ENCODE data around the gene PSMB8. TPM values are rescaled to one million over a fixed set of nuclear protein-coding genes. Genes with fewer than 3 reads are reported as not detected.

The PSMB8 gene
- polyA plus RNA-seq, 3 donors: 19.7 to 22.3 (median 20.4) TPM

DNA sequence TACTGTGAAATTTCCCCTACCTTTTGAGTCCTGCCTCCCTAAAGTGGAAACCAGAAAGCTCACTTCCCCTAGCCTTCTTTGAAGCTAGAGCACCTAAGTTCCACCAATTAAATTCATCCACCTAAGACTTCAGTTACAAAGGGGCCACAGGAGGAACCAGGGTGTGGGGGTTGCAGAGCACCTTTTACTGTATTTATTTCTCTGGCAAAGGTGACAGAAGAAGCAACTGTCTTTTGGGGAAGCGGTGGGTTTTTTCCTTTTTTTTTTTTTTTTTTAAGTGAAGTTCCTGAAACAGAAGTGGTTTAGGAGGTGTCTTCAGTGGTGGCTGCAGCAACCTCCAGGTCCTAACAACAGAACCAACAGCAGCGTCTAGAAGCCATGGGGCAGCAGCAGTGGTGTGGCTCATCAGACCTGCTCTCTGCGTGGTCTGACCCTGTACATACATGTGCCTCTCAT lies 23.2 kb upstream of the PSMB8 start:
- DNase-seq (ENCODE audit: extremely low read depth in 1 of 11, low read depth in 9 of 11, low spot score in 4 of 11): no peak

GRCh38 chr6:32865724-32866443 lies 22.0 kb upstream of the PSMB8 start:
- DNase-seq (ENCODE audit: extremely low read depth in 1 of 11, low read depth in 9 of 11, low spot score in 4 of 11): no peak

DNA sequence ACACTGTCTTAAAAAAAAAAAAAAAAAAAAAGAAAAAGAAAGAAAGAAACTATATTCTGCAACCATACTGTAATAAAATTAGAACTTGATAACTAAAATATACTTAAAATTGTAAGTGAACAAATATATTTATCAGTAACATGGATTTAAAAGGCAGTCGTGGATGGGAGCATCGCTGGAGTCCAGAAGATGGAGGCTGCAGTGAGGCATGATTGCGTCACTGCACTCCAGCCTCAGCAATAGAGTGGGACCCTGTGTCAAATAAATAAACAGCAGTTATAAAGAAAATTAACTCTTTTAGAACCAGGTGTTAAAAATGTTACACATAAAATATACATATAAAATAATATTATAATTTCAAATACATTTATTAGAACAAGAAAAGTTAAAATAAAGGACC lies 18.9 kb upstream of the PSMB8 start:
- no peak for DNase-seq (ENCODE audit: extremely low read depth in 1 of 11, low read depth in 9 of 11, low spot score in 4 of 11)

GRCh38 chr6:32860674-32861073 lies 16.8 kb upstream of the PSMB8 start:
- no peak for DNase-seq (ENCODE audit: extremely low read depth in 1 of 11, low read depth in 9 of 11, low spot score in 4 of 11)

DNA sequence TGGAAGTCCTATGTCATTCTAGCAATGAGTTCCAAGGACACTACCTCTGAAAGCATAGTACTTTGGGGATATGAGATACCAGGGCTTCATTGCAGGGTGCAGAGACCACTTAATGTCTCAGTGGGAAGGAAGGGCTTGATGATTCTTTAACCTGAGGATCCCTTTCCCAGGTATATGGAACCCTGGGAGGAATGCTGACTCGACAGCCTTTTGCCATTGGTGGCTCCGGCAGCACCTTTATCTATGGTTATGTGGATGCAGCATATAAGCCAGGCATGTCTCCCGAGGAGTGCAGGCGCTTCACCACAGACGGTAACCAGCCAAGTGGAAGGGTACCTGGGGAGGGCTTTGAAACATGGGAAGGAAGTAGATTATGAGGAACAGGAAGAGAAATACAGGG lies 14.3 kb upstream of the PSMB8 start:
- no peak for DNase-seq (ENCODE audit: extremely low read depth in 1 of 11, low read depth in 9 of 11, low spot score in 4 of 11)

DNA sequence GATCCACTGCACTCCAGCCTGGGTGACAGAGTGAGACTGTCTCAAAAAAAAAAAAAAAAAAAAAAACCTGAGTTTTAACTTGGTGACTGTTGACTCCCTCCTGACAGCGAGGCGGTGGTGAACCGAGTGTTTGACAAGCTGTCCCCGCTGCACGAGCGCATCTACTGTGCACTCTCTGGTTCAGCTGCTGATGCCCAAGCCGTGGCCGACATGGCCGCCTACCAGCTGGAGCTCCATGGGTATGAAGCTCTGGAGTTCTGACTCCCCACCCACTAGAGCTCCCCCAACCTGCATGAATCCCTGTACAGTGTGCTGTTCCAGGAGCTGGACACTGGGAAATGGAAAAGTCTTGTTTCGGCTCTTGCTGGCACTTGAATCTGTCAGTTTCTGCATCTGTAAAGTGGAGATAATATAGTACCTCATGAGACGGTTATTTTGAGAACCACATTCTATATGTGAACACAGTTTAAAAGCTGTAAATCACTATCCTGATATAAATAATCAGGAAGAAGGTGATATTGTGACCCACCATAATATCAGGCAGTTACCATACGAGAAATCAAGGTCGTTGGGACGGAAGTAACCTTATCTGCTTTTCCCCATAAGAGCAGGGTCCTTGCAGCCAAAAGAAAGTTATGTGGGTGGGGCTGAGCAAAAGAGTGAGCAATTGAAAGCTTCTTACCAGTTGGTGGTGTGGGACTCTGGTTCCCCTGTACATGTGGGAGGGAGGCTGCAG lies 13.5 kb upstream of the PSMB8 start:
- no peak for DNase-seq (ENCODE audit: extremely low read depth in 1 of 11, low read depth in 9 of 11, low spot score in 4 of 11)

DNA sequence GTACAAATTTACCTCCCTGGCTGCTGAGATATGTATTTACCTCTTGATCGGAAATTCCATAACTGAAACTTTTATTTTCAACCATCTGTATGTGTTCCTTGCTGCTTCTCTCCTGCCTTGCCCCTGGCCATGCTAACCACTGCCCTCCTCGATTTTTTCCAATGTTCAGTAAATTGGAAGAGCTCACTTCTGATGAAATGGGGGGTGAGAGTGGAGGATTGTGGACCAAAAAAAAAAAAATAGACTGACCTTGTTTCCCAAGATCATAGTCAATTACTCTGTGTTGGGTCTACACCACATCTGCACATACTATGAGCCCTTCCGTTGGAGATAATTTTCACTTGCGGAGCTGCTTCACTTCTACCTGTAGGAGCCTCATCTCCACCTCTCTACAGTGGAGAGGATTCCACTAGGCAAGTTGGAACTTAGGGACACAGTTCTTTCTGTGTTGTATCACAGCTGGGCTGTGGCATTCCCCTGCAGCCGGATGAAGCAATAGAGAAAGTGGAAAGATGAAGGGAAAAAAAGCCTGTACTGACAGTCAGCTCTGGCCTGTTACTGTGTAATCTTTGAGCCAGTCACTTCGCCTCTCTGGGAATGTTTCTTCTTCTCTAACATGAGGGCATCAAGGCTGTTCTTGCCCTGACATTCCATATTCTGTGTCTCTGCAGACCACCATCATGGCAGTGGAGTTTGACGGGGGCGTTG lies 11.8 kb upstream of the PSMB8 start:
- no peak for DNase-seq (ENCODE audit: extremely low read depth in 1 of 11, low read depth in 9 of 11, low spot score in 4 of 11)

DNA sequence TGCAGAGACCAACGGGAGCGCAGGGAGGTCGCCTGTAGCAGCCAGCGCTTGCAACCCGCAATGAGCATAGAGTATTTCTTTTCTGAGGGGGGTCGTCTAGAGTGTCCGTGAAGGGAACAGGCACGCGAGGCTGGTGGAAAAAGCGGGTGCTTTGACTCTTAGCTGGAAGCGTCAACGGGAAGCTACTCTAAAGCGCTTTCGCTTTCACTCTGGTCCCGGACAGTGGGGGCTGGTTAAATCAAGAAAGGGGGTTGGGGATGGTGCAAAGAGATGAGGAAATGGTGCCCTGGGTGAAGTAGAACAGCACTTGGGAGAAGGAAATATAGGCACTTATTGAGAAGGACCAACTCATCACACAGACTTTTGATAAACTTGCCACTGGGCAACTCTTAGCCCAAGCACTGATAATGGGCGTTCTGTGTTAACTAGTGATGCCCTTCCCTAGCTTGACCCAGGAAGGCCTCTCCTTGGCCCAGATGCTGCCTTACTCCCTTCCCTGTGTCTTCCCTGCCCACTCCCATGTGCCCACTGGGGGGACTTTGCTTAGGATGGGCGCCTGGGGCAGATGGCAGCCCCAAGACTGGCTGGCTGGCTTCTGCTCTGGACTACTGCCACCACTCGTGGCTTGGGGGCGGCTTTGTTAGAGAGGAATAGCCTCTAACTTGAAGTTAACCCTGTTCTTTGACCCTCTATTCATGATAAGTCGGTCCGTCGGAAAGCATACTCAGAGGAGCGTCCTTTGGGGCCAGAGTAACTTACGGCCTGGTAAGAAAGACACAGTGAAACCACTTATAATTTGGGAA lies 10.7 kb upstream of the PSMB8 start:
- DNase-seq (ENCODE audit: extremely low read depth in 1 of 11, low read depth in 9 of 11, low spot score in 4 of 11): peak in 1 of 11 donors; percentile 24

- peak; percentile 66 to 91 (median 87) for DNase-seq (ENCODE audit: extremely low read depth in 1 of 11, low read depth in 9 of 11, low spot score in 4 of 11)
These were observed 9.9 kb upstream of the PSMB8 start, which contains the start of the genes PSMB9 and TAP1 for GRCh38 chr6:32853541-32854375. Gene PSMB9, plus strand, starts transcription at chr6:32854192. Its CDS starts 38 bp downstream, at chr6:32854230. Gene TAP1, minus strand, starts transcription at chr6:32853704. Its CDS starts 68 bp downstream, at chr6:32853636.

GRCh38 chr6:32852844-32853540 lies 9.1 kb upstream of the PSMB8 start:
- peak in 2 of 11 donors; percentile 11 to 14 for DNase-seq (ENCODE audit: extremely low read depth in 1 of 11, low read depth in 9 of 11, low spot score in 4 of 11)

GRCh38 chr6:32852018-32852843 lies 8.4 kb upstream of the PSMB8 start:
- no peak for DNase-seq (ENCODE audit: extremely low read depth in 1 of 11, low read depth in 9 of 11, low spot score in 4 of 11)

DNA sequence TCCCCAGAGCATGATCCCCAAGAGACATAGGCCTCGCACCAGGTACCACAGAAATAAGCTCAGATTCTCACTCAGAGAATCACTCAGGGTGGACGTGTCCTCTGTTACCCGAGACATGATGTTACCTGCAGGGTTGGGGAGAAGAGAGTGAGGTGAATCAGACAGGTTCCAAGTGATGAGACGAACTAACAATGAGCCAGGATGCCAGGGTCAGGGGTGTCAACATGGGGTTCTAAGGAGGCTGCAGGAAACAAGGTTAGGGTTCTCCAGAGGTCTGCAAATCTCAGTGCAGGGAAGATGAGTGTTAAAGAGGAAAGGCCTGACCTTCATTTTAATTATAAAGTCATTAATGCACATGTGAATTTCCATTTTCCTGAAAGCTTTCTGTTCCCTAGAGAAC lies 7.2 kb upstream of the PSMB8 start:
- DNase-seq (ENCODE audit: extremely low read depth in 1 of 11, low read depth in 9 of 11, low spot score in 4 of 11): no peak

DNA sequence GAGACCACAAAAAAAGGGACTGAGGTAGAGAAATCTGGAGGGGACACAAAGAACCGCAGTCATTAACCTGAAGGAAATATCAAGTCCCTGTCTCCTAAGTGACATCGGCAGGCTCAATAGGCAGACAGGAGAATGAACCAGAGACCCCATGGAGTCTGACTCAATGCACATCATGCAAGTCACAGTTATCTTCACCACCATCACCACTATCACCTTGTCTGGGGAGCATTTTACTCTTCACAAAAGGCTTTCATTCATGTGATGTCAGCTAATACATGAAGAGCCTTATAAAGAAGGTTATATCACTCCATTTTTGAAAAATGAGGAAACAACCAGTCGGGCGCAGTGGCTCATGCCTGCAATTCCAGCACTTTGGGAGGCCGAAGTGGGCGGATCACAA lies 5.3 kb upstream of the PSMB8 start:
- no peak for DNase-seq (ENCODE audit: extremely low read depth in 1 of 11, low read depth in 9 of 11, low spot score in 4 of 11)

DNA sequence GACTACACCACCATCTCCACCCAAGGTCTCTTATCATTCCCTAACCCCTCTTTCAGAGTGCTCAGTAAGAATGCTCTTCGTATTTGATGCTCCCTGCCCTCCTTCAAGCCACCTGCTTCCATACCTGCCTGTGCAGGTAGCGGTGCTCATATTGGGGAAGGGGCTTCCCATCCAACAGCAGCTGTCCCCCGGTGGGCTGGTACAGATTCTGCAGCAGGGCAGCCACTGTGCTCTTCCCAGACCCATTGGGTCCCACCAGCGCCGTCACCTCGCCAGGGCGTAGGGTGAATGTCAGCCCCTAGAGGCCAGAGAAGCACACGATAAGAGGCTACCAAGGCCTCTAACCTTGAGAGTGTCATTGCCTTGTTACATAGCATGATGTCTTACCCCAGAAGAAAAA lies 3.9 kb upstream of the PSMB8 start:
- no peak for DNase-seq (ENCODE audit: extremely low read depth in 1 of 11, low read depth in 9 of 11, low spot score in 4 of 11)

- DNase-seq (ENCODE audit: extremely low read depth in 1 of 11, low read depth in 9 of 11, low spot score in 4 of 11): no peak
These were observed 3.2 kb upstream of the PSMB8 start for GRCh38 chr6:32847004-32847403.

GRCh38 chr6:32845384-32845884 lies 1.6 kb upstream of the PSMB8 start:
- DNase-seq (ENCODE audit: extremely low read depth in 1 of 11, low read depth in 9 of 11, low spot score in 4 of 11): no peak
